K562 (cell line): ENCODE results near the gene DUS1L. TPM values are rescaled to one million over a fixed set of nuclear protein-coding genes. Genes with fewer than 3 reads are reported as not detected.
A peak's percentile ranks its signal among the peaks of the same experiment; 100 is the strongest.

Experiments
- ATAC-seq: fragments of 200-7000 bp; cut with Tn5 transposase; 3 replicates; pipeline ENCODE4 v1.9.1; 2020; ENCODE audit warnings: moderate library complexity
- BruUV-seq: library from RNA; stranded (reverse); fragments of 400-500 nt; replicated peaks from 2 replicates; lab custom pipeline; 2021; lab: Mats Ljungman, UMichigan
- CTCF ChIA-PET: fragments of 300-600 bp; formaldehyde crosslinking; extraction: SDS; loops from one replicate; lab custom pipeline; 2021; ENCODE audit warnings: low intra/inter-chr PET ratio; lab: Yijun Ruan, JAX
- POLR2A ChIA-PET: fragments of 300-600, 350-650 bp; sonication (Branson Sonifier 250); formaldehyde crosslinking; extraction: SDS; loops from one replicate; lab custom pipeline; 2021; ENCODE audit warnings: antibody characterized with exemption, inconsistent platforms; lab: Yijun Ruan, JAX
- DNase-seq, 4 experiments: peaks; one replicate each; pipeline versions ENCODE4 v3.0.0 to v3.0.0-alpha.2; 2011 to 2018; ENCODE audit warnings: low spot score in 3 of 4, mixed read lengths in 3 of 4; ENCODE audit errors: extremely low read depth in 1 of 4
- FAIRE-seq: peaks from 2 replicates; lab custom pipeline; 2011; peaks lifted over from hg19 to GRCh38; lab: Jason Lieb, UNC
- H2AFZ ChIP-seq: 2 replicates; pipeline ENCODE4 v1.6.0; 2011; ENCODE audit warnings: low read depth, low read length, control low read depth, inconsistent platforms
- H3K27ac ChIP-seq: fragments of 200-600 bp; 3 replicates; pipeline ENCODE4 v1.8.0; 2011; ENCODE audit warnings: low read depth, mild to moderate bottlenecking, control low read depth, inconsistent platforms, low read length, moderate library complexity, mixed read lengths; ENCODE audit errors: extremely low read depth
- H3K27me3 ChIP-seq, 2 experiments: fragments of 300-600 bp in 1 of 2; 2 replicates in 1 of 2; 3 replicates in 1 of 2; pipeline versions ENCODE4 v1.6.0 to v1.8.0; 2011; ENCODE audit warnings: inconsistent platforms in 2 of 2, low read length in 2 of 2, mild to moderate bottlenecking in 1 of 2, mixed read lengths in 1 of 2, moderate library complexity in 1 of 2; ENCODE audit not compliant: control insufficient read depth in 2 of 2, insufficient read depth in 2 of 2
- H3K36me3 ChIP-seq: fragments of 300-600 bp; 3 replicates; pipeline ENCODE4 v1.8.0; 2011; ENCODE audit warnings: mild to moderate bottlenecking, low read length, inconsistent platforms; ENCODE audit not compliant: control insufficient read depth, insufficient read depth
- H3K4me1 ChIP-seq, 2 experiments: fragments of 200-600 bp in 1 of 2; replicated peaks in 1 of 2; 2 replicates in 1 of 2; 3 replicates in 1 of 2; pipeline versions ENCODE4 v1.5.1 to v1.8.0; 2011; ENCODE audit warnings: inconsistent platforms in 2 of 2, low read length in 2 of 2, mild to moderate bottlenecking in 1 of 2, mixed read lengths in 1 of 2, moderate library complexity in 1 of 2; ENCODE audit not compliant: control insufficient read depth in 2 of 2, insufficient read depth in 2 of 2
- H3K4me2 ChIP-seq: 2 replicates; pipeline ENCODE4 v1.6.1; 2011; ENCODE audit warnings: low read length, control low read depth, inconsistent platforms, mixed read lengths; ENCODE audit not compliant: insufficient read depth
- H3K4me3 ChIP-seq: fragments of 200-600 bp; sonication (generic), shearing (Covaris generic); 2 replicates; pipeline ENCODE4 v1.5.1; 2016; ENCODE audit warnings: control low read depth, inconsistent platforms
- H3K79me2 ChIP-seq: fragments of 200-600 bp; 3 replicates; pipeline ENCODE4 v1.8.0; 2011; ENCODE audit warnings: low read length, inconsistent platforms; ENCODE audit not compliant: control insufficient read depth, insufficient read depth
- H3K9ac ChIP-seq, 2 experiments: 2 replicates each; pipeline versions ENCODE4 v1.6.0 to v1.6.1; 2011; ENCODE audit warnings: low read depth in 2 of 2, low read length in 2 of 2, control low read depth in 1 of 2, inconsistent platforms in 1 of 2, mild to moderate bottlenecking in 1 of 2, mixed read lengths in 1 of 2; ENCODE audit not compliant: insufficient read depth in 1 of 2
- H3K9me1 ChIP-seq: one replicate; pipeline ENCODE4 v1.6.0; 2011; ENCODE audit warnings: inconsistent platforms, mild to moderate bottlenecking, low read length, moderate library complexity; ENCODE audit not compliant: control insufficient read depth, insufficient read depth
- H3K9me3 ChIP-seq: replicated peaks from 2 replicates; pipeline ENCODE4 v1.5.1; 2011; ENCODE audit warnings: low read depth, low read length, inconsistent platforms; ENCODE audit not compliant: control insufficient read depth, insufficient read depth
- H4K20me1 ChIP-seq: replicated peaks from 2 replicates; pipeline ENCODE4 v1.6.1; 2011; ENCODE audit warnings: low read length, inconsistent platforms, mixed read lengths; ENCODE audit not compliant: control insufficient read depth, insufficient read depth
- CEBPB ChIP-seq: fragments of 450-650 bp; IDR thresholded peaks from 2 replicates; pipeline ENCODE4 v1.6.1; 2016; ENCODE audit warnings: missing genetic modification characterization, missing compliant biosample characterization
- ELF2 ChIP-seq: fragments of 250-450 bp; sonication (Bioruptor Pico); IDR thresholded peaks from 2 replicates; pipeline ENCODE4 v1.5.0; 2021; ENCODE audit warnings: mild to moderate bottlenecking
- FIP1L1 ChIP-seq: fragments of 200-400 bp; formaldehyde crosslinking; IDR thresholded peaks from 2 replicates; pipeline ENCODE4 v1.6.1; 2018; ENCODE audit warnings: mild to moderate bottlenecking, low read depth, low read length; ENCODE audit not compliant: poor library complexity, severe bottlenecking
- FOXP1 ChIP-seq: sonication (generic); formaldehyde crosslinking; IDR thresholded peaks from 2 replicates; pipeline ENCODE4 v1.8.0; 2022; ENCODE audit warnings: mild to moderate bottlenecking, missing genetic modification reagents
- GTF2F1 ChIP-seq: IDR thresholded peaks from 2 replicates; pipeline ENCODE4 v1.6.1; 2011; ENCODE audit warnings: low read depth, low read length, improper control_type of control experiment
- POLR2A ChIP-seq: fragments of 450-650 bp; conservative IDR thresholded peaks from 2 replicates; pipeline ENCODE4 v1.6.1; 2016
- POLR2G ChIP-seq: fragments of 200-400 bp; formaldehyde crosslinking; IDR thresholded peaks from 2 replicates; pipeline ENCODE4 v1.6.1; 2017; ENCODE audit warnings: low read depth, mild to moderate bottlenecking, antibody characterized with exemption, low read length, moderate library complexity
- SRSF3 ChIP-seq: fragments of 200-400 bp; formaldehyde crosslinking; IDR thresholded peaks from 2 replicates; pipeline ENCODE4 v1.6.1; 2016; ENCODE audit warnings: mild to moderate bottlenecking, low read length, moderate library complexity; ENCODE audit not compliant: insufficient read depth
- SUPT5H ChIP-seq: fragments of 450-650 bp; IDR thresholded peaks from 2 replicates; pipeline ENCODE4 v1.6.1; 2016
- TBL1XR1 ChIP-seq, 2 experiments: IDR thresholded peaks; 2 replicates each; pipeline ENCODE4 v1.6.1; 2012; ENCODE audit warnings: improper control_type of control experiment in 2 of 2, low read length in 2 of 2, mild to moderate bottlenecking in 1 of 2
- TRIM24 ChIP-seq, 2 experiments: fragments of 450-650 bp; IDR thresholded peaks; 2 replicates each; pipeline ENCODE4 v1.6.1; 2016
- ZNF445 ChIP-seq: fragments of 250-450 bp; sonication (Bioruptor Pico); IDR thresholded peaks from 2 replicates; pipeline ENCODE4 v1.4.0; 2020; ENCODE audit warnings: low read depth, mild to moderate bottlenecking, moderate library complexity
- ZNF717 ChIP-seq: fragments of 250-450 bp; sonication (Bioruptor Pico); IDR thresholded peaks from 2 replicates; pipeline ENCODE4 v1.5.0; 2021
- ZNF766 ChIP-seq: fragments of 200-800 bp; sonication (Bioruptor generic); conservative IDR thresholded peaks from 2 replicates; pipeline ENCODE4 v1.6.1; 2016; ENCODE audit warnings: missing genetic modification characterization, missing compliant biosample characterization
- ZNF79 ChIP-seq: fragments of 250-450 bp; sonication (Bioruptor Pico); IDR thresholded peaks from 2 replicates; pipeline ENCODE4 v1.4.0; 2020; ENCODE audit warnings: low read depth, mild to moderate bottlenecking, moderate library complexity
- WGBS: fragments of 100-300 bp; shearing (Covaris generic); methylation state at CpG from one replicate; pipeline ENCODE4 v1.1.6; 2016; ENCODE audit warnings: low coverage, mixed read lengths; ENCODE audit not compliant: insufficient coverage; ENCODE audit errors: missing lambda C conversion rate; 5-methylcytosine and 5-hydroxymethylcytosine counted together
- in situ Hi-C: fragments of 300-500 bp; cut with MboI; formaldehyde crosslinking; loops from 4 replicates; pipeline ENCODE4 v1.15.0; 2018; ENCODE audit warnings: inconsistent platforms, mixed read lengths
- intact Hi-C: fragments of 100-400 bp; cut with micrococcal nuclease; formaldehyde crosslinking; loops from 2 replicates; pipeline ENCODE4 v1.14.2; 2022
- polyA plus RNA-seq, 8 experiments: library from polyadenylated mRNA; depleted of rRNA in 4 of 8; stranded (reverse) in 5 of 8; unstranded in 3 of 8; fragments of >200 nt; fragmentation: Nextera tagmentation in 2 of 8; fragmentation: Illumina TruSeq in 1 of 8; extraction: Ambion mirVana in 2 of 8; extraction: Trizol in 1 of 8; gene quantifications; 2 replicates each; pipeline versions ENCODE4 v1.2.1 to v1.2.3, GENCODE V29; 2011 to 2014; ENCODE audit warnings: inconsistent platforms in 1 of 8, missing spikeins in 1 of 8
- total RNA-seq, 7 experiments: library from RNA; depleted of rRNA in 6 of 7; stranded (reverse); fragments of >200 nt in 6 of 7; fragmentation: Illumina TruSeq in 2 of 7; extraction: Trizol in 2 of 7; gene quantifications; 2 replicates each; pipeline versions ENCODE4 v1.2.1 to v1.2.3, GENCODE V29; 2011 to 2021; ENCODE audit warnings: low replicate concordance in 1 of 7
- TF ChIP-seq, protein P1 (sequence below): sonication (generic); formaldehyde crosslinking; IDR thresholded peaks from 2 replicates; pipeline ENCODE4 v1.8.1; 2023; ENCODE audit warnings: mild to moderate bottlenecking, missing genetic modification reagents
- TF ChIP-seq, protein P2 (sequence below): fragments of 200-800 bp; sonication (Bioruptor generic); IDR thresholded peaks from 2 replicates; pipeline ENCODE4 v1.6.1; 2016; ENCODE audit warnings: missing genetic modification characterization, missing compliant biosample characterization

The DUS1L gene
- total and polyA plus RNA-seq, 9 of the 15 experiments (the other 6 are each of a cell fraction or from before 2014, with no cell fraction given), result 7.8 to 210 (median 83.9) TPM

DNA sequence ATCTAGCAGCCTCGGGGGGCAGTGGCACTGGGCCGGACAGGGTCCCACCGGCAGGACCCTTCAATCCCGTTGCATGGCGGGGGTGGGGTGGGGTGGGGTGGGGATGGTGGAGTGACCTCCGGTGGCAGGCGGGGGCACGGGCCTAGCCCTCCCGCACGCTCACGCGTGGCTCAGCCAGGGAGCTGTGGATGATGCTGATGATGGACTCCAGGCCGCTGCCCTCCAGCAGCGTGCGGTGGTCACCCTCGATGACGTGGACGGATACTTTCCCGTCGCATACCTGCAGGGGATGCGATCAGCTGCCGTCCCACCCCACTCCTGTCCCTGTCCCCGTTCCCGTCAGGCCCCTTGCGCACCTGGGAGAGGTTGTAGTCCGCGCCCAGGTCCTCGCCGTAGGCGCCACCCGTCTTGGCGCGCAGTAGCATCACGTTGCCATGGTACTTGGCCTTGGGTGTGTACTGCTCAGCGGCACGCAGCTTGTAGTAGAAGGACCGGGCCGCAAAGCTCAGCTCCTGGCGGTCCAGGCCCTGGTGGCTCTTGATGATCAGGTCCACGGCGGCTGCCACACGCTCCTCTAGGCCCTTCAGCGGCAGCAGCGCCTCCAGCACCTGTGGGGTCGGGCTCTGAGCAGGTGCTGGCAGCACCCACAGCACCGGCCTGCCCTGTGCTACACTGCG, 13.5 kb upstream of the DUS1L start:
- CTCF ChIA-PET, result no interaction called here
- intact Hi-C loops, result no loop called here
- DNase-seq, result no peak
- TF ChIP-seq, protein P1, sequence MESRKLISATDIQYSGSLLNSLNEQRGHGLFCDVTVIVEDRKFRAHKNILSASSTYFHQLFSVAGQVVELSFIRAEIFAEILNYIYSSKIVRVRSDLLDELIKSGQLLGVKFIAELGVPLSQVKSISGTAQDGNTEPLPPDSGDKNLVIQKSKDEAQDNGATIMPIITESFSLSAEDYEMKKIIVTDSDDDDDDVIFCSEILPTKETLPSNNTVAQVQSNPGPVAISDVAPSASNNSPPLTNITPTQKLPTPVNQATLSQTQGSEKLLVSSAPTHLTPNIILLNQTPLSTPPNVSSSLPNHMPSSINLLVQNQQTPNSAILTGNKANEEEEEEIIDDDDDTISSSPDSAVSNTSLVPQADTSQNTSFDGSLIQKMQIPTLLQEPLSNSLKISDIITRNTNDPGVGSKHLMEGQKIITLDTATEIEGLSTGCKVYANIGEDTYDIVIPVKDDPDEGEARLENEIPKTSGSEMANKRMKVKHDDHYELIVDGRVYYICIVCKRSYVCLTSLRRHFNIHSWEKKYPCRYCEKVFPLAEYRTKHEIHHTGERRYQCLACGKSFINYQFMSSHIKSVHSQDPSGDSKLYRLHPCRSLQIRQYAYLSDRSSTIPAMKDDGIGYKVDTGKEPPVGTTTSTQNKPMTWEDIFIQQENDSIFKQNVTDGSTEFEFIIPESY, result peak; percentile 99
- no peak for TF ChIP-seq TBL1XR1 (IDR thresholded peaks at IDR 0.05; ENCODE audit: low read length in 2 of 2)
- no peak for TF ChIP-seq CEBPB (tag)
- no peak for TF ChIP-seq ZNF79 (CRISPR knock-in tag)
- TF ChIP-seq FIP1L1, result peak; percentile 47
- no peak for TF ChIP-seq GTF2F1
- TF ChIP-seq ZNF766 (CRISPR knock-in tag), result no peak
- no peak for TF ChIP-seq ZNF717 (CRISPR knock-in tag)
- TF ChIP-seq ELF2 (CRISPR knock-in tag), result no peak
- no peak for TF ChIP-seq ZNF445
- no peak for TF ChIP-seq SRSF3
- TF ChIP-seq SUPT5H, result peak; percentile 73
- no peak for TF ChIP-seq TRIM24 (IDR thresholded peaks at IDR 0.05)
- TF ChIP-seq POLR2G, result peak; percentile 58
- TF ChIP-seq POLR2A, result peak; percentile 69
- TF ChIP-seq, protein P2, sequence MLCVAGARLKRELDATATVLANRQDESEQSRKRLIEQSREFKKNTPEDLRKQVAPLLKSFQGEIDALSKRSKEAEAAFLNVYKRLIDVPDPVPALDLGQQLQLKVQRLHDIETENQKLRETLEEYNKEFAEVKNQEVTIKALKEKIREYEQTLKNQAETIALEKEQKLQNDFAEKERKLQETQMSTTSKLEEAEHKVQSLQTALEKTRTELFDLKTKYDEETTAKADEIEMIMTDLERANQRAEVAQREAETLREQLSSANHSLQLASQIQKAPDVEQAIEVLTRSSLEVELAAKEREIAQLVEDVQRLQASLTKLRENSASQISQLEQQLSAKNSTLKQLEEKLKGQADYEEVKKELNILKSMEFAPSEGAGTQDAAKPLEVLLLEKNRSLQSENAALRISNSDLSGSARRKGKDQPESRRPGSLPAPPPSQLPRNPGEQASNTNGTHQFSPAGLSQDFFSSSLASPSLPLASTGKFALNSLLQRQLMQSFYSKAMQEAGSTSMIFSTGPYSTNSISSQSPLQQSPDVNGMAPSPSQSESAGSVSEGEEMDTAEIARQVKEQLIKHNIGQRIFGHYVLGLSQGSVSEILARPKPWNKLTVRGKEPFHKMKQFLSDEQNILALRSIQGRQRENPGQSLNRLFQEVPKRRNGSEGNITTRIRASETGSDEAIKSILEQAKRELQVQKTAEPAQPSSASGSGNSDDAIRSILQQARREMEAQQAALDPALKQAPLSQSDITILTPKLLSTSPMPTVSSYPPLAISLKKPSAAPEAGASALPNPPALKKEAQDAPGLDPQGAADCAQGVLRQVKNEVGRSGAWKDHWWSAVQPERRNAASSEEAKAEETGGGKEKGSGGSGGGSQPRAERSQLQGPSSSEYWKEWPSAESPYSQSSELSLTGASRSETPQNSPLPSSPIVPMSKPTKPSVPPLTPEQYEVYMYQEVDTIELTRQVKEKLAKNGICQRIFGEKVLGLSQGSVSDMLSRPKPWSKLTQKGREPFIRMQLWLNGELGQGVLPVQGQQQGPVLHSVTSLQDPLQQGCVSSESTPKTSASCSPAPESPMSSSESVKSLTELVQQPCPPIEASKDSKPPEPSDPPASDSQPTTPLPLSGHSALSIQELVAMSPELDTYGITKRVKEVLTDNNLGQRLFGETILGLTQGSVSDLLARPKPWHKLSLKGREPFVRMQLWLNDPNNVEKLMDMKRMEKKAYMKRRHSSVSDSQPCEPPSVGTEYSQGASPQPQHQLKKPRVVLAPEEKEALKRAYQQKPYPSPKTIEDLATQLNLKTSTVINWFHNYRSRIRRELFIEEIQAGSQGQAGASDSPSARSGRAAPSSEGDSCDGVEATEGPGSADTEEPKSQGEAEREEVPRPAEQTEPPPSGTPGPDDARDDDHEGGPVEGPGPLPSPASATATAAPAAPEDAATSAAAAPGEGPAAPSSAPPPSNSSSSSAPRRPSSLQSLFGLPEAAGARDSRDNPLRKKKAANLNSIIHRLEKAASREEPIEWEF (CRISPR knock-in tag), result no peak
- no peak for TF ChIP-seq FOXP1 (CRISPR knock-in tag)

More for the DNA sequence above, 13.5 kb upstream of the DUS1L start:
- BruUV-seq, result no TSS peak
- ATAC-seq (no peak), FAIRE-seq (no peak)
- POLR2A ChIA-PET, result interaction anchor here (0.5 to 4.2 kb wide), 6 partner anchors 9 to 119 kb away, joined by 3 to 52 read pairs (median 5); partner anchors contain the start of gene NOTUM
- in situ Hi-C loops, result no loop called here
- H3K9ac ChIP-seq, result no peak overlapping the region
- H3K9me1 ChIP-seq, result peaks cover 3% of the 10 kb centered on the region
- WGBS, result 96% methylated on average over 29 of the region's 47 CpGs
- H3K4me1 ChIP-seq, result peaks cover 0 to 70% of the 10 kb centered on the region in 2 experiments; a peak in 2 of 5 replicates
- H3K4me2 ChIP-seq, result no peak overlapping the region
- H3K36me3 ChIP-seq, result peaks cover 65% of the 10 kb centered on the region; the same call in 2 of the 3 replicates
- H3K9me3 ChIP-seq, result no peaks in the 10 kb centered on the region
- H4K20me1 ChIP-seq, result peaks cover 27% of the 10 kb centered on the region
- no peak overlapping the region for H2AFZ ChIP-seq
- H3K4me3 ChIP-seq, result no peak overlapping the region
- no peaks in the 10 kb centered on the region for H3K27me3 ChIP-seq
- no peak overlapping the region for H3K27ac ChIP-seq
- H3K79me2 ChIP-seq, result no peaks in the 10 kb centered on the region; the same call in 2 of the 3 replicates
